HG02938 (cell line): Measurements from ENCODE around the gene GON4L.
"Not testable (repeated sequence)": the region's sequence is repeated elsewhere in the genome, so short reads cannot be mapped to it uniquely, and the experiment has no call there.

ENCODE experiments used
- ATAC-seq: cut with Tn5 transposase; IDR thresholded peaks from one replicate; pipeline ENCODE4 v1.9.1; 2021; ENCODE audit warnings: mild to moderate bottlenecking, moderate library complexity; ENCODE audit not compliant: unreplicated experiment

Gene GON4L

GRCh38 chr1:155872527-155872926 is 15.5 kb upstream of the GON4L start:
- ATAC-seq, result no peak

GRCh38 chr1:155871390-155871789 is 14.4 kb upstream of the GON4L start:
- ATAC-seq, result no peak

GRCh38 chr1:155867766-155868165 is 10.8 kb upstream of the GON4L start:
- ATAC-seq, result no peak

GRCh38 chr1:155864393-155864792 is 7.4 kb upstream of the GON4L start:
- no peak for ATAC-seq

GRCh38 chr1:155861896-155862295 is 4.9 kb upstream of the GON4L start:
- no peak for ATAC-seq

GRCh38 chr1:155860970-155861510 is 4.0 kb upstream of the GON4L start:
- ATAC-seq, result no peak

GRCh38 chr1:155859881-155860871 is 3.2 kb upstream of the GON4L start:
- ATAC-seq, result no peak

GRCh38 chr1:155859234-155859829 is 2.3 kb upstream of the GON4L start, which contains the start of gene SYT11:
TSS of gene SYT11 (plus strand) at chr1:155859567. CDS start at chr1:155859762, 195 bp downstream.
- ATAC-seq, result peak; percentile 58

GRCh38 chr1:155858800-155859233 is 1.8 kb upstream of the GON4L start:
- peak; percentile 6 for ATAC-seq

- no peak for ATAC-seq
Measured at GRCh38 chr1:155856257-155856974, 598 bp downstream of the GON4L start.

GRCh38 chr1:155850345-155850744 is 6.7 kb downstream of the GON4L start:
- ATAC-seq, result no peak

- ATAC-seq, result no peak
Measured at GRCh38 chr1:155847823-155848529, 9.0 kb downstream of the GON4L start.

- no peak for ATAC-seq
Measured at GRCh38 chr1:155844860-155845421, 12.1 kb downstream of the GON4L start.

GRCh38 chr1:155840386-155840785 is 16.6 kb downstream of the GON4L start:
- no peak for ATAC-seq

GRCh38 chr1:155835548-155835947 is 21.5 kb downstream of the GON4L start:
- ATAC-seq, result no peak

- ATAC-seq, result not testable (repeated sequence)
Measured at GRCh38 chr1:155834927-155835399, 22.1 kb downstream of the GON4L start.

- no peak for ATAC-seq
Measured at GRCh38 chr1:155834296-155834926, 22.6 kb downstream of the GON4L start.

- no peak for ATAC-seq
Measured at GRCh38 chr1:155833665-155834295, 23.2 kb downstream of the GON4L start.
